ENCODE results near the gene ALG5.
A peak's percentile ranks its signal among the peaks of the same experiment; 100 is the strongest.

The ALG5 gene

GRCh38 chr13:36921631-36922301, 77.4 kb downstream of the ALG5 start:
- H3K4me3 ChIP-seq (ENCODE audit: low read depth, low read length): no peak overlapping the region
- peaks cover 5% of the 10 kb centered on the region for H3K4me1 ChIP-seq (ENCODE audit: control insufficient read depth, insufficient read depth, low read length)
- H3K9ac ChIP-seq (ENCODE audit: low read depth, low read length): no peak overlapping the region
- H3K9me3 ChIP-seq (ENCODE audit: control insufficient read depth, insufficient read depth, low read length): no peaks in the 10 kb centered on the region
- H3K27me3 ChIP-seq (ENCODE audit: control insufficient read depth, insufficient read depth, low read length): peaks cover 43% of the 10 kb centered on the region
- H3K36me3 ChIP-seq (ENCODE audit: control insufficient read depth, insufficient read depth, low read length): no peaks in the 10 kb centered on the region

- H3K9ac ChIP-seq (ENCODE audit: low read depth, low read length): no peak overlapping the region
- peak overlapping the region; percentile 53 for H3K4me3 ChIP-seq (ENCODE audit: low read depth, low read length)
- no peaks in the 10 kb centered on the region for H3K9me3 ChIP-seq (ENCODE audit: control insufficient read depth, insufficient read depth, low read length)
Observed at GRCh38 chr13:36920616-36921185, 78.4 kb downstream of the ALG5 start.

GRCh38 chr13:36919833-36920615, 79.1 kb downstream of the ALG5 start, which contains the start of gene SMAD9:
TSS of gene SMAD9 (minus strand) at chr13:36920238. CDS start at chr13:36879689, 40,549 bp downstream.
- Histone ChIP-seq H3K4me3 (ENCODE audit: low read depth, low read length) (peak within 1 kb of the TSS; percentile 62), H3K9ac (ENCODE audit: low read depth, low read length) (no peak within 1 kb of the TSS), H3K4me1 (ENCODE audit: control insufficient read depth, insufficient read depth, low read length) (peaks cover 5% of the 10 kb centered on the region), H3K9me3 (ENCODE audit: control insufficient read depth, insufficient read depth, low read length) (no peaks in the 10 kb centered on the region), H3K36me3 (ENCODE audit: control insufficient read depth, insufficient read depth, low read length) (no peaks in the 10 kb centered on the region), H3K27me3 (ENCODE audit: control insufficient read depth, insufficient read depth, low read length) (peaks cover 50% of the 10 kb centered on the region)

More at GRCh38 chr13:36920616-36921185, 78.4 kb downstream of the ALG5 start:
- Histone ChIP-seq H3K27me3 (ENCODE audit: control insufficient read depth, insufficient read depth, low read length) (peaks cover 50% of the 10 kb centered on the region), H3K4me1 (ENCODE audit: control insufficient read depth, insufficient read depth, low read length) (peaks cover 5% of the 10 kb centered on the region), H3K36me3 (ENCODE audit: control insufficient read depth, insufficient read depth, low read length) (no peaks in the 10 kb centered on the region)

- Histone ChIP-seq H3K9ac (ENCODE audit: low read depth, low read length) (no peak overlapping the region), H3K36me3 (ENCODE audit: control insufficient read depth, insufficient read depth, low read length) (no peaks in the 10 kb centered on the region), H3K4me3 (ENCODE audit: low read depth, low read length) (peak overlapping the region; percentile 62), H3K4me1 (ENCODE audit: control insufficient read depth, insufficient read depth, low read length) (peaks cover 5% of the 10 kb centered on the region), H3K9me3 (ENCODE audit: control insufficient read depth, insufficient read depth, low read length) (no peaks in the 10 kb centered on the region), H3K27me3 (ENCODE audit: control insufficient read depth, insufficient read depth, low read length) (peaks cover 50% of the 10 kb centered on the region)
Observed at GRCh38 chr13:36919171-36919832, 79.8 kb downstream of the ALG5 start.

- Histone ChIP-seq H3K9ac (ENCODE audit: low read depth, low read length) (no peak overlapping the region), H3K36me3 (ENCODE audit: control insufficient read depth, insufficient read depth, low read length) (no peaks in the 10 kb centered on the region), H3K9me3 (ENCODE audit: control insufficient read depth, insufficient read depth, low read length) (no peaks in the 10 kb centered on the region), H3K27me3 (ENCODE audit: control insufficient read depth, insufficient read depth, low read length) (peaks cover 50% of the 10 kb centered on the region), H3K4me1 (ENCODE audit: control insufficient read depth, insufficient read depth, low read length) (peaks cover 5% of the 10 kb centered on the region), H3K4me3 (ENCODE audit: low read depth, low read length) (peak overlapping the region; percentile 62)
Observed at GRCh38 chr13:36918246-36919131, 80.7 kb downstream of the ALG5 start.

GRCh38 chr13:36917311-36917710, 81.8 kb downstream of the ALG5 start:
- H3K4me3 ChIP-seq (ENCODE audit: low read depth, low read length): no peak overlapping the region
- H3K36me3 ChIP-seq (ENCODE audit: control insufficient read depth, insufficient read depth, low read length): no peaks in the 10 kb centered on the region
- no peak overlapping the region for H3K9ac ChIP-seq (ENCODE audit: low read depth, low read length)
- H3K9me3 ChIP-seq (ENCODE audit: control insufficient read depth, insufficient read depth, low read length): no peaks in the 10 kb centered on the region
- peaks cover 47% of the 10 kb centered on the region for H3K27me3 ChIP-seq (ENCODE audit: control insufficient read depth, insufficient read depth, low read length)
- peaks cover 5% of the 10 kb centered on the region for H3K4me1 ChIP-seq (ENCODE audit: control insufficient read depth, insufficient read depth, low read length)

- H3K4me1 ChIP-seq (ENCODE audit: control insufficient read depth, insufficient read depth, low read length): peaks cover 5% of the 10 kb centered on the region
- no peaks in the 10 kb centered on the region for H3K9me3 ChIP-seq (ENCODE audit: control insufficient read depth, insufficient read depth, low read length)
- H3K36me3 ChIP-seq (ENCODE audit: control insufficient read depth, insufficient read depth, low read length): no peaks in the 10 kb centered on the region
- H3K9ac ChIP-seq (ENCODE audit: low read depth, low read length): no peak overlapping the region
- peaks cover 38% of the 10 kb centered on the region for H3K27me3 ChIP-seq (ENCODE audit: control insufficient read depth, insufficient read depth, low read length)
- H3K4me3 ChIP-seq (ENCODE audit: low read depth, low read length): no peak overlapping the region
Observed at GRCh38 chr13:36915896-36916640, 83.1 kb downstream of the ALG5 start.

- no peak overlapping the region for H3K9ac ChIP-seq (ENCODE audit: low read depth, low read length)
- peaks cover 32% of the 10 kb centered on the region for H3K27me3 ChIP-seq (ENCODE audit: control insufficient read depth, insufficient read depth, low read length)
- peaks cover 5% of the 10 kb centered on the region for H3K4me1 ChIP-seq (ENCODE audit: control insufficient read depth, insufficient read depth, low read length)
- no peaks in the 10 kb centered on the region for H3K9me3 ChIP-seq (ENCODE audit: control insufficient read depth, insufficient read depth, low read length)
- no peaks in the 10 kb centered on the region for H3K36me3 ChIP-seq (ENCODE audit: control insufficient read depth, insufficient read depth, low read length)
- no peak overlapping the region for H3K4me3 ChIP-seq (ENCODE audit: low read depth, low read length)
Observed at GRCh38 chr13:36915106-36915505, 84.0 kb downstream of the ALG5 start.

- Histone ChIP-seq H3K9me3 (ENCODE audit: control insufficient read depth, insufficient read depth, low read length) (no peaks in the 10 kb centered on the region), H3K4me1 (ENCODE audit: control insufficient read depth, insufficient read depth, low read length) (peaks cover 5% of the 10 kb centered on the region), H3K9ac (ENCODE audit: low read depth, low read length) (no peak overlapping the region), H3K4me3 (ENCODE audit: low read depth, low read length) (no peak overlapping the region), H3K36me3 (ENCODE audit: control insufficient read depth, insufficient read depth, low read length) (no peaks in the 10 kb centered on the region), H3K27me3 (ENCODE audit: control insufficient read depth, insufficient read depth, low read length) (peaks cover 32% of the 10 kb centered on the region)
Observed at GRCh38 chr13:36914648-36915047, 84.5 kb downstream of the ALG5 start.

GRCh38 chr13:36913463-36913862, 85.7 kb downstream of the ALG5 start:
- no peaks in the 10 kb centered on the region for H3K9me3 ChIP-seq (ENCODE audit: control insufficient read depth, insufficient read depth, low read length)
- no peaks in the 10 kb centered on the region for H3K36me3 ChIP-seq (ENCODE audit: control insufficient read depth, insufficient read depth, low read length)
- no peak overlapping the region for H3K9ac ChIP-seq (ENCODE audit: low read depth, low read length)
- peaks cover 23% of the 10 kb centered on the region for H3K27me3 ChIP-seq (ENCODE audit: control insufficient read depth, insufficient read depth, low read length)
- H3K4me1 ChIP-seq (ENCODE audit: control insufficient read depth, insufficient read depth, low read length): no peaks in the 10 kb centered on the region
- no peak overlapping the region for H3K4me3 ChIP-seq (ENCODE audit: low read depth, low read length)

All from iPS-15b (cell line).